Cortex of kidney (tissue), 1 donor: ENCODE data around the gene APOA1.
A peak's percentile ranks its signal among the peaks of the same experiment; 100 is the strongest.
"Not testable (repeated sequence)": the region's sequence is repeated elsewhere in the genome, so short reads cannot be mapped to it uniquely, and the experiment has no call there.

Source experiments
- DNase-seq: peaks from one replicate; lab custom pipeline; 2025; lab: John Stamatoyannopoulos, UW

Gene APOA1

GRCh38 chr11:116857936-116858335 is 20.5 kb upstream of the APOA1 start:
- no peak for DNase-seq

GRCh38 chr11:116857316-116857715 is 19.9 kb upstream of the APOA1 start:
- DNase-seq = no peak

- no peak for DNase-seq
These were observed 19.0 kb upstream of the APOA1 start for GRCh38 chr11:116856423-116856822.

- DNase-seq = no peak
These were observed 18.0 kb upstream of the APOA1 start for GRCh38 chr11:116855413-116855812.

- DNase-seq = no peak
These were observed 16.1 kb upstream of the APOA1 start for GRCh38 chr11:116853461-116854073.

- DNase-seq = no peak
These were observed 15.0 kb upstream of the APOA1 start for GRCh38 chr11:116852261-116853031.

- no peak for DNase-seq
These were observed 14.2 kb upstream of the APOA1 start for GRCh38 chr11:116851626-116852025.

- DNase-seq = no peak
These were observed 12.1 kb upstream of the APOA1 start for GRCh38 chr11:116849486-116849885.

- DNase-seq = no peak
These were observed 11.6 kb upstream of the APOA1 start for GRCh38 chr11:116849060-116849459.

GRCh38 chr11:116847612-116848011 is 10.2 kb upstream of the APOA1 start:
- no peak for DNase-seq

- DNase-seq = no peak
These were observed 7.3 kb upstream of the APOA1 start for GRCh38 chr11:116844722-116845121.

- DNase-seq = no peak
These were observed 6.2 kb upstream of the APOA1 start for GRCh38 chr11:116843661-116844060.

- DNase-seq = no peak
These were observed 5.5 kb upstream of the APOA1 start for GRCh38 chr11:116842909-116843308.

GRCh38 chr11:116842117-116842516 is 4.7 kb upstream of the APOA1 start:
- DNase-seq = no peak

- DNase-seq = no peak
These were observed 3.4 kb upstream of the APOA1 start for GRCh38 chr11:116840746-116841296.

- no peak for DNase-seq
These were observed 2.9 kb upstream of the APOA1 start for GRCh38 chr11:116840224-116840745.

GRCh38 chr11:116838321-116839084 is 1.1 kb upstream of the APOA1 start:
- DNase-seq = no peak

GRCh38 chr11:116836632-116836991 is 810 bp downstream of the APOA1 start:
- DNase-seq = no peak

- DNase-seq = peak; percentile 67
These were observed 1.4 kb downstream of the APOA1 start for GRCh38 chr11:116835791-116836631.

GRCh38 chr11:116835042-116835772 is 2.2 kb downstream of the APOA1 start:
- DNase-seq = no peak

GRCh38 chr11:116834535-116835041 is 2.8 kb downstream of the APOA1 start:
- DNase-seq = not testable (repeated sequence)
